ENCODE results near the gene NIPBL. TPM values are rescaled to one million over a fixed set of nuclear protein-coding genes. Genes with fewer than 3 reads are reported as not detected.

NIPBL gene
- total RNA-seq, 1 donor from 2014 or later, result 63.0 TPM

DNA sequence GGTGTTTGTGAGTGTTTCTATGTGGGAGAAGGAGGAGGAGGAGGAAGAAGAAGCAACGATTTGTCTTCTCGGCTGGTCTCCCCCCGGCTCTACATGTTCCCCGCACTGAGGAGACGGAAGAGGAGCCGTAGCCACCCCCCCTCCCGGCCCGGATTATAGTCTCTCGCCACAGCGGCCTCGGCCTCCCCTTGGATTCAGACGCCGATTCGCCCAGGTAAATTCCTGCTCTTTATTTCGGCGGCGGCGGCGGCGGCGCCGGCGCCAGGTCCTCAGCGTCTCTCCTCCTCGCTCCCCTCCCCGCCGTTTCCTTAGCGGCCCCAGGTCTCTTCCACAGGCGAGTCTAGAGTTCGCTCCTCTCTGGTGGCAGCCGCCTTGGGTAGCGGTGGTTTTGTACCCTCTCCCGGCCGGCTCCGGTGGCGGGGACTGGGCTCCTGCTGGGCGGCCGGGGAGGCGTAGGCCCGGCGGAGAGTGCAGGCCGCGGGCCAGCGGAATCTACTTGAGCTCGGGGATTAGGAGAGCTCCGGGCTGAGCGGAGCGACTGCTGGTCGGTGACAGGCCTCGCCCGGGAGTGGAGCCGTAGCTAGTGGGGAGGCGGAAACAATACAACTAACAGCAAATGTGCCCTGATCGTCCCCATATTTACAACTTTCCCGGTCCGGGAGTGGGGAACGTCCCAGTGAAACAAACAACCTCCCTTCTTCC lies 547 bp downstream of the NIPBL start:
- Histone ChIP-seq H3K9me3 (no peaks in the 10 kb centered on the region), H3K4me1 (peaks cover 56% of the 10 kb centered on the region), H3K27me3 (no peaks in the 10 kb centered on the region), H3K4me3 (peak overlapping the region; percentile 87), H3K27ac (peak overlapping the region; percentile 96), H3K36me3 (no peaks in the 10 kb centered on the region)
- intact Hi-C loops (cut with DNase I), result no loop called here
- TF ChIP-seq, protein P1, sequence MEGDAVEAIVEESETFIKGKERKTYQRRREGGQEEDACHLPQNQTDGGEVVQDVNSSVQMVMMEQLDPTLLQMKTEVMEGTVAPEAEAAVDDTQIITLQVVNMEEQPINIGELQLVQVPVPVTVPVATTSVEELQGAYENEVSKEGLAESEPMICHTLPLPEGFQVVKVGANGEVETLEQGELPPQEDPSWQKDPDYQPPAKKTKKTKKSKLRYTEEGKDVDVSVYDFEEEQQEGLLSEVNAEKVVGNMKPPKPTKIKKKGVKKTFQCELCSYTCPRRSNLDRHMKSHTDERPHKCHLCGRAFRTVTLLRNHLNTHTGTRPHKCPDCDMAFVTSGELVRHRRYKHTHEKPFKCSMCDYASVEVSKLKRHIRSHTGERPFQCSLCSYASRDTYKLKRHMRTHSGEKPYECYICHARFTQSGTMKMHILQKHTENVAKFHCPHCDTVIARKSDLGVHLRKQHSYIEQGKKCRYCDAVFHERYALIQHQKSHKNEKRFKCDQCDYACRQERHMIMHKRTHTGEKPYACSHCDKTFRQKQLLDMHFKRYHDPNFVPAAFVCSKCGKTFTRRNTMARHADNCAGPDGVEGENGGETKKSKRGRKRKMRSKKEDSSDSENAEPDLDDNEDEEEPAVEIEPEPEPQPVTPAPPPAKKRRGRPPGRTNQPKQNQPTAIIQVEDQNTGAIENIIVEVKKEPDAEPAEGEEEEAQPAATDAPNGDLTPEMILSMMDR (IDR thresholded peaks at IDR 0.05), result no peak
- DNase-seq (peak; percentile 89), ATAC-seq (peak; percentile 71)

DNA sequence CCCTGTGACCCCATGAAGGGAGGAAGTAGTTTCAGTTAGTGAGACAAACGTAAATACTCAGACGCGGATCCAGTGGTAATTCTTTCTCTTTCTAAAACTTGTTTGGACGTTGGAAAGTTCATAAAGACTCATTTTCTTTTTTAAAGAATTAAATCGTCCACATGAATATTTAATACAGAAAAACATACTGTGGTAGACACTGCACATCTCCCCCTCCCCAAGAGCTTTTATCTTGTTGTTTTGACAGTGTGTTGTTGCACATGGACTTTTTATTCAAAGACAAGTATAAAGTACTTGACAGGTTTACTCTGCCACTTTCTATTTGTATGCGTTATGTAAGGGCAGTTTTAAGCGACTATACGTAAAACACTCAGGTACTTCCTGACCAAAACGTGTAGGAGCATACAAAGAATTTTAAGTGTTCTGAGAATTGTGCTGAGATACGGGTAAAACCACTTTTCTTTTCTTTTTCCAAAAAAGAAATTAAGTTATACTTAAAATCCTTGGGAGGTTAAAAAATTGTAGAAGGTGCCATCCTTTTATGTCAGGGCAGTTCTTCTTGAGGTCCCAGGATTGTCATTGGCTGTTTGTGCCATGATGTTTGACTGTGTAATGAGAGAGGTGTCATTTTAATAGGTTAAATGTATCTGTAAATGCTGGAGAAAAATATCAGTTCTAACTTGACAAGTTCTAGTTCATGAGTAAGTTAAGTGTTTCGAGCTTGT lies 1.3 kb downstream of the NIPBL start:
- ATAC-seq (no peak), DNase-seq (no peak)
- intact Hi-C loops (cut with DNase I), result no loop called here
- Histone ChIP-seq H3K27ac (peak overlapping the region; percentile 96), H3K36me3 (no peaks in the 10 kb centered on the region), H3K4me3 (peak overlapping the region; percentile 87), H3K4me1 (peaks cover 58% of the 10 kb centered on the region), H3K27me3 (no peaks in the 10 kb centered on the region), H3K9me3 (no peaks in the 10 kb centered on the region)
- TF ChIP-seq, protein P1 (IDR thresholded peaks at IDR 0.05), result no peak

DNA sequence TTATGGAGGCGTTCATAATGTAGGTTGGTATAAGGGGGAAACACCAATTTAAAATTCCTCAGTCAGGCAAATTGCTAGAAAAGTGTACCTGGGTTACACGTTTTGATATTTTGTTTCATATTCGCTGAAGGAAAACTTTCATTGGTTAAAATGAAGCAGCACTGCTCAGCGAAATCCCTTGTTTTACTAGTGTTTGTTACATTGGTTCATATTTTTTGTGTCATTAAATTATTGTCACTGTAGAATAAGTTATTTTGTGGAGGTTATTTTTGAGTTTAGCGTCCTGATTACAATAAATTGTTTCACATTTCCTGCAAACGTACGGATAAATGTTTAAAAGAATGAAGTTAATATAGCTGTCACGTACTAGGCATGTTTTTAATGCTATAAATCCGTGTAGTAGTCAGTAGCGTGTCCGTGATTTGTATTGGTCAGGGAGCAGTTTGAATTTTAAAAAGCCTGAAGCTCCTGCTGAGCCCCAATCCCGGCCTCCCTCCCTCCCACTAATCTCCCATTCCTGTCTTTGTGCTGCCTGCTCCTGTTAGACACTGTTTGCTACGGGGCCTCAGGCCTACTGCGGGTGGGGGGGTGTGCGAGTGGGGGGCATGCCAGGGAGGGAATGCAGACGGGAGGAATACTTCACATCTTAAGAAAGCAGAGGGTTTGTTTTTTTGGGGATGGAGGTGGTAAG lies 2.0 kb downstream of the NIPBL start:
- Histone ChIP-seq H3K27me3 (no peaks in the 10 kb centered on the region), H3K4me3 (peak overlapping the region; percentile 87), H3K36me3 (no peaks in the 10 kb centered on the region), H3K27ac (peak overlapping the region; percentile 96), H3K4me1 (peaks cover 60% of the 10 kb centered on the region), H3K9me3 (no peaks in the 10 kb centered on the region)
- DNase-seq (no peak), ATAC-seq (no peak)
- TF ChIP-seq, protein P1 (IDR thresholded peaks at IDR 0.05), result no peak
- intact Hi-C loops (cut with DNase I), result no loop called here

DNA sequence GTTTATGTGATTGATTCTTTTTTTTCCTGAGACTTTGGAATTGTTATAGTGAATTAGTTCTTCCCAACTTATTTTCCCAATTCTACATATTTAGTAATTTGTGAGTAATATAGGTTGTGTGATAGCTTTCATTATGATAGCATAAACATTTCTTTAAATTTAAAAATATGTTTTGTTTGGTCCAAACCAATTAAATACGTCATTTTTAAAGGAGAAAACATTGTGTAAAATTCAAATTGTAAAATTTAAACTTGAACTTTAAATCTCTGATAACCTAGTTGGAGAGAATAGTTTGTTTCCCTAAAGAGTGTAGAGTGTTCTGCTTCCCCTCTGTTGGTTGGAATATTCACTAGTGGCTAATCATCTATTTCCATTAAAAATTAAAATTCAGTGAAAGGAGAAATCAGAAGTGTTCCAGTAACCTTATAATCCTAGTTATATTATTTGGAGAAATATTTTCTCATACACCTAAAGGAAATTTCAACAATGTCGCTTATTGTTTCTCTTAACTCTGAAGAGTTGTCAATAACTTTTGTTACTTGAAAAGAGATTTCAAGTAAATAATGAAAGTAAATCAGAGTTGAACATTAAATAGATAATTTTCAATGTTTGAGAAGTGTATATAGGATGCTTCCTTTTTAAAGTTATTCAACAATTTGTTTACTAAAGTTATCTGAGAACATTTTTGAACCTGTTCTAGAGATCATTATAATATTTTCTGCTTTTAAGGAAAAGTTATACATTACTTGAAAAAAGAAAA lies 2.9 kb downstream of the NIPBL start:
- Histone ChIP-seq H3K9me3 (no peaks in the 10 kb centered on the region), H3K4me3 (peak overlapping the region; percentile 87), H3K4me1 (peaks cover 62% of the 10 kb centered on the region), H3K27ac (peak overlapping the region; percentile 96), H3K27me3 (no peaks in the 10 kb centered on the region), H3K36me3 (no peaks in the 10 kb centered on the region)
- DNase-seq (no peak), ATAC-seq (no peak)
- intact Hi-C loops (cut with DNase I), result no loop called here
- TF ChIP-seq, protein P1 (IDR thresholded peaks at IDR 0.05), result no peak

DNA sequence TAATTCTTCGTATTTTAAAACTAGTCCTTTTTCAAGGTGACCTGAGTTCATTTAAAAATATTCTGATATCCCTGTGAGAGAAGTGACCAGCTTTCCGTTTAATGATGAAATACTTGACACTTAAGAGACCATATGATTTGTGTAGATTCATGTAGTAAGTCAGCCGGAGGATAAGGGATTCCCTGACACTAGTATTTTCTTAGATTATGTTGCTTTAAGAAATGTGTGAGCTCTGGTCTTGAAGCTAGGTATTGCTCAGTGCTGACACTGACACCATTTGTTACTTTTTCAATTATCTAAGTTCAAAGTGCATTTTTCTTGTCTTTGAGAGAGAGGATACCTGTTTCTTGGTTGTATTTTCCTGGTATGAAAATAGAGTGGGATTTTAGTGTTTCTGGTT lies 4.2 kb downstream of the NIPBL start:
- peaks cover 56% of the 10 kb centered on the region for H3K4me1 ChIP-seq

More for the DNA sequence above, 4.2 kb downstream of the NIPBL start:
- TF ChIP-seq, protein P1 (IDR thresholded peaks at IDR 0.05), result no peak
- no peak overlapping the region for H3K4me3 ChIP-seq
- DNase-seq (no peak), ATAC-seq (no peak)
- H3K27me3 ChIP-seq, result no peaks in the 10 kb centered on the region
- intact Hi-C loops (cut with DNase I), result no loop called here
- no peak overlapping the region for H3K27ac ChIP-seq
- no peaks in the 10 kb centered on the region for H3K9me3 ChIP-seq
- H3K36me3 ChIP-seq, result no peaks in the 10 kb centered on the region
